Uterus (tissue), 4 donors: ENCODE results near the gene HRG. TPM values are rescaled to one million over a fixed set of nuclear protein-coding genes. Genes with fewer than 3 reads are reported as not detected.

ENCODE experiments used
- DNase-seq, 2 donors: peaks; one replicate each; pipeline ENCODE4 v3.0.0-alpha.2; 2019 to 2020
- H3K27ac ChIP-seq, 2 donors: fragments of 200-600 bp; sonication (generic); 1 replicate in 1 of 2; 2 replicates in 1 of 2; pipeline ENCODE4 v1.5.1; 2016 to 2018
- H3K27me3 ChIP-seq, 2 donors: fragments of 200-600 bp; sonication (generic); one replicate each; pipeline ENCODE4 v1.5.1; 2018 to 2019; ENCODE audit warnings: control low read depth in 1 of 2
- H3K36me3 ChIP-seq, 2 donors: fragments of 200-600 bp; sonication (generic); one replicate each; pipeline ENCODE4 v1.5.1; 2019; ENCODE audit warnings: control low read depth in 1 of 2
- H3K4me1 ChIP-seq, 2 donors: fragments of 200-600 bp; sonication (generic); one replicate each; pipeline ENCODE4 v1.5.1; 2018 to 2019; ENCODE audit warnings: control low read depth in 1 of 2
- H3K4me3 ChIP-seq, 2 donors: fragments of 200-600 bp; sonication (generic); 1 replicate in 1 of 2; 2 replicates in 1 of 2; pipeline ENCODE4 v1.5.1; 2018 to 2019; ENCODE audit warnings: mild to moderate bottlenecking in 1 of 2
- H3K9me3 ChIP-seq, 2 donors: fragments of 200-600 bp; sonication (generic); one replicate each; pipeline ENCODE4 v1.5.1; 2019; ENCODE audit warnings: control low read depth in 1 of 2
- CTCF ChIP-seq, 4 experiments: fragments of 200-600 bp in 2 of 4; fragments of 450-650 bp in 2 of 4; sonication (generic) in 2 of 4; IDR thresholded peaks; one replicate each; pipeline ENCODE4 v1.5.1; 2016 to 2019; ENCODE audit warnings: antibody characterized with exemption in 4 of 4, mild to moderate bottlenecking in 2 of 4, moderate library complexity in 1 of 4
- POLR2A ChIP-seq, 2 donors: fragments of 450-650 bp; IDR thresholded peaks; one replicate each; pipeline ENCODE4 v1.6.1; 2016; ENCODE audit warnings: antibody characterized with exemption in 2 of 2, mild to moderate bottlenecking in 1 of 2, moderate library complexity in 1 of 2
- intact Hi-C: fragments of 100-400 bp; cut with DNase I; formaldehyde crosslinking; loops from one replicate; pipeline ENCODE4 v1.15.1; 2023; ENCODE audit warnings: low total_unique reads
- total RNA-seq, 4 donors: library from RNA; depleted of rRNA in 3 of 4; stranded (reverse); fragments of >200 nt in 3 of 4; gene quantifications; one replicate each; pipeline versions ENCODE4 v1.1.0 to v1.2.4, GENCODE V29; 2014 to 2023
- donor health status: DM: yes; HTN: yes; CAD: no.

HRG gene
- total RNA-seq, 4 donors from 2014 or later, result not detected

GRCh38 chr3:186638259-186638658 lies 27.6 kb upstream of the HRG start:
- H3K4me1 ChIP-seq, result no peaks in the 10 kb centered on the region
- no peaks in the 10 kb centered on the region for H3K36me3 ChIP-seq
- no peak overlapping the region for H3K4me3 ChIP-seq
- intact Hi-C loops, result no loop called here
- H3K9me3 ChIP-seq, result no peaks in the 10 kb centered on the region
- TF ChIP-seq POLR2A (IDR thresholded peaks at IDR 0.05), result no peak
- TF ChIP-seq CTCF (IDR thresholded peaks at IDR 0.05), result no peak
- H3K27ac ChIP-seq, result no peak overlapping the region
- DNase-seq, result no peak
- H3K27me3 ChIP-seq, result no peaks in the 10 kb centered on the region

GRCh38 chr3:186639778-186640472 lies 25.9 kb upstream of the HRG start, which contains the start of gene FETUB:
Gene FETUB, plus strand, starts transcription at chr3:186640399. Its CDS starts 62 bp downstream, at chr3:186640461.
- Histone ChIP-seq H3K4me3 (no peak within 1 kb of the TSS), H3K9me3 (no peaks in the 10 kb centered on the region), H3K36me3 (no peaks in the 10 kb centered on the region), H3K27ac (no peak within 1 kb of the TSS), H3K4me1 (no peaks in the 10 kb centered on the region), H3K27me3 (no peaks in the 10 kb centered on the region)
- no peak for TF ChIP-seq POLR2A (IDR thresholded peaks at IDR 0.05)
- TF ChIP-seq CTCF (IDR thresholded peaks at IDR 0.05), result no peak
- DNase-seq, result no peak
- intact Hi-C loops, result no loop called here

- Histone ChIP-seq H3K36me3 (no peaks in the 10 kb centered on the region), H3K4me1 (no peaks in the 10 kb centered on the region), H3K27me3 (no peaks in the 10 kb centered on the region), H3K4me3 (no peak overlapping the region), H3K27ac (no peak overlapping the region), H3K9me3 (no peaks in the 10 kb centered on the region)
- DNase-seq, result no peak
- TF ChIP-seq CTCF (IDR thresholded peaks at IDR 0.05) (no peak), POLR2A (IDR thresholded peaks at IDR 0.05) (no peak)
- intact Hi-C loops, result no loop called here
Measured at GRCh38 chr3:186640473-186640818, 25.4 kb upstream of the HRG start.

- H3K4me3 ChIP-seq, result no peak overlapping the region
- H3K4me1 ChIP-seq, result no peaks in the 10 kb centered on the region
- no peak for DNase-seq
- H3K36me3 ChIP-seq, result no peaks in the 10 kb centered on the region
- no peak overlapping the region for H3K27ac ChIP-seq
- H3K9me3 ChIP-seq, result no peaks in the 10 kb centered on the region
- intact Hi-C loops, result no loop called here
- H3K27me3 ChIP-seq, result no peaks in the 10 kb centered on the region
- no peak for TF ChIP-seq POLR2A (IDR thresholded peaks at IDR 0.05)
- TF ChIP-seq CTCF (IDR thresholded peaks at IDR 0.05), result no peak
Measured at GRCh38 chr3:186640929-186641328, 24.9 kb upstream of the HRG start.

GRCh38 chr3:186642014-186642413 lies 23.8 kb upstream of the HRG start:
- Histone ChIP-seq H3K9me3 (no peaks in the 10 kb centered on the region), H3K27me3 (no peaks in the 10 kb centered on the region), H3K27ac (no peak overlapping the region), H3K36me3 (no peaks in the 10 kb centered on the region), H3K4me1 (no peaks in the 10 kb centered on the region), H3K4me3 (no peak overlapping the region)
- intact Hi-C loops, result no loop called here
- DNase-seq, result no peak
- TF ChIP-seq POLR2A (IDR thresholded peaks at IDR 0.05) (no peak), CTCF (IDR thresholded peaks at IDR 0.05) (no peak)
